HepG2 (cell line): ENCODE measurements around the gene KRT71. TPM values are rescaled to one million over a fixed set of nuclear protein-coding genes. Genes with fewer than 3 reads are reported as not detected.

Experiments
- ATAC-seq: fragments of 200-7000 bp; cut with Tn5 transposase; 3 replicates; pipeline ENCODE4 v1.9.1; 2020; ENCODE audit warnings: mild to moderate bottlenecking, moderate library complexity
- BruUV-seq: library from RNA; stranded (reverse); fragments of 400-500 nt; replicated peaks from 2 replicates; lab custom pipeline; 2021; lab: Mats Ljungman, UMichigan
- CTCF ChIA-PET: fragments of 300-600 bp; formaldehyde crosslinking; extraction: SDS; loops from one replicate; lab custom pipeline; 2021; ENCODE audit warnings: low total read pairs, inconsistent platforms, low intra/inter-chr PET ratio; lab: Yijun Ruan, JAX
- POLR2A ChIA-PET: fragments of 350-600 bp; sonication (Branson Sonifier 250); formaldehyde crosslinking; loops from one replicate; lab custom pipeline; 2020; ENCODE audit warnings: antibody characterized with exemption, inconsistent platforms; lab: Yijun Ruan, JAX
- DNase-seq: peaks from one replicate; pipeline ENCODE4 v3.0.0-alpha.2; 2015; ENCODE audit warnings: low spot score
- FAIRE-seq: peaks from 3 replicates; lab custom pipeline; 2011; peaks lifted over from hg19 to GRCh38; lab: Jason Lieb, UNC
- H2AFZ ChIP-seq: one replicate; pipeline ENCODE4 v1.6.1; 2011; ENCODE audit warnings: low read length, inconsistent platforms
- H3K27ac ChIP-seq: fragments of 300-600 bp; 3 replicates; pipeline ENCODE4 v1.8.0; 2011; ENCODE audit warnings: mixed run types, mild to moderate bottlenecking, mixed read lengths, low read length, inconsistent platforms; ENCODE audit not compliant: insufficient read depth; ENCODE audit errors: extremely low read length
- H3K27me3 ChIP-seq, 2 experiments: fragments of 200-600 bp in 1 of 2; 2 replicates in 1 of 2; 3 replicates in 1 of 2; pipeline versions ENCODE4 v1.6.0 to v1.8.0; 2011; ENCODE audit warnings: low read length in 2 of 2, mild to moderate bottlenecking in 2 of 2, moderate library complexity in 2 of 2, inconsistent platforms in 1 of 2; ENCODE audit not compliant: insufficient read depth in 2 of 2, control insufficient read depth in 1 of 2
- H3K36me3 ChIP-seq, 2 experiments: fragments of 200-600 bp in 1 of 2; replicated peaks in 1 of 2; 2 replicates in 1 of 2; 3 replicates in 1 of 2; pipeline versions ENCODE4 v1.5.1 to v1.8.0; 2011; ENCODE audit warnings: low read length in 2 of 2, inconsistent platforms in 1 of 2; ENCODE audit not compliant: insufficient read depth in 2 of 2, control insufficient read depth in 1 of 2
- H3K4me1 ChIP-seq: 2 replicates; pipeline ENCODE4 v1.5.1; 2012; ENCODE audit warnings: low read length, inconsistent platforms; ENCODE audit not compliant: insufficient read depth
- H3K4me2 ChIP-seq: 2 replicates; pipeline ENCODE4 v1.6.0; 2011; ENCODE audit warnings: low read depth, low read length, inconsistent platforms
- H3K4me3 ChIP-seq, 3 experiments: fragments of 200-600 bp in 1 of 3; sonication (generic), shearing (Covaris generic) in 1 of 3; replicated peaks in 1 of 3; 2 replicates each; pipeline ENCODE4 v1.5.1; 2011 to 2016; ENCODE audit warnings: low read length in 3 of 3, inconsistent platforms in 2 of 3, low read depth in 2 of 3, mild to moderate bottlenecking in 2 of 3, control low read depth in 1 of 3, mixed read lengths in 1 of 3; ENCODE audit not compliant: insufficient read depth in 1 of 3
- H3K79me2 ChIP-seq: one replicate; pipeline ENCODE4 v1.6.1; 2011; ENCODE audit warnings: low read length, inconsistent platforms; ENCODE audit not compliant: insufficient read depth
- H3K9ac ChIP-seq: 2 replicates; pipeline ENCODE4 v1.6.0; 2011; ENCODE audit warnings: mild to moderate bottlenecking, low read depth, low read length, inconsistent platforms; ENCODE audit not compliant: insufficient read depth
- H3K9me3 ChIP-seq: 2 replicates; pipeline ENCODE4 v1.5.1; 2012; ENCODE audit warnings: mild to moderate bottlenecking, low read length
- H4K20me1 ChIP-seq: 2 replicates; pipeline ENCODE4 v1.6.0; 2011; ENCODE audit warnings: inconsistent platforms, mild to moderate bottlenecking, low read length, moderate library complexity; ENCODE audit not compliant: insufficient read depth
- ASH2L ChIP-seq: fragments of 300-600, 200-600 bp; sonication (generic); IDR thresholded peaks from 2 replicates; pipeline ENCODE4 v1.7.0; 2017; ENCODE audit warnings: low read depth, mild to moderate bottlenecking, moderate library complexity, mixed read lengths, low read length; ENCODE audit not compliant: insufficient read length
- CC2D1A ChIP-seq: sonication (generic); formaldehyde crosslinking; IDR thresholded peaks from 2 replicates; pipeline ENCODE4 v1.8.1; 2023; ENCODE audit warnings: mild to moderate bottlenecking, missing genetic modification reagents
- HNRNPLL ChIP-seq: fragments of 200-400 bp; formaldehyde crosslinking; IDR thresholded peaks from 2 replicates; pipeline ENCODE4 v1.6.1; 2017; ENCODE audit warnings: mild to moderate bottlenecking, low read depth, low read length; ENCODE audit not compliant: poor library complexity, severe bottlenecking
- MAFG ChIP-seq: sonication (generic); formaldehyde crosslinking; IDR thresholded peaks from 2 replicates; pipeline ENCODE4 v1.5.1; 2020; ENCODE audit warnings: mild to moderate bottlenecking, missing genetic modification reagents
- SNAPC2 ChIP-seq: sonication (generic); formaldehyde crosslinking; IDR thresholded peaks from 2 replicates; pipeline ENCODE4 v1.8.1; 2022; ENCODE audit warnings: mild to moderate bottlenecking, missing genetic modification reagents
- SP5 ChIP-seq: IDR thresholded peaks from 2 replicates; pipeline ENCODE4 v1.6.1; 2016; ENCODE audit warnings: low read depth, borderline replicate concordance
- SUZ12 ChIP-seq: fragments of 150-350 bp; IDR thresholded peaks from 2 replicates; pipeline ENCODE4 v1.6.1; 2014; ENCODE audit warnings: low read depth, low read length
- ZNF121 ChIP-seq: sonication (generic); formaldehyde crosslinking; IDR thresholded peaks from 2 replicates; pipeline ENCODE4 v1.5.0; 2020; ENCODE audit warnings: mild to moderate bottlenecking, missing genetic modification reagents
- ZNF207 ChIP-seq: fragments of 450-650 bp; IDR thresholded peaks from 2 replicates; pipeline ENCODE4 v1.6.1; 2016; ENCODE audit warnings: antibody characterized with exemption, borderline replicate concordance
- ZNF251 ChIP-seq: sonication (generic); formaldehyde crosslinking; IDR thresholded peaks from 2 replicates; pipeline ENCODE4 v1.9.0; 2021; ENCODE audit warnings: mild to moderate bottlenecking, missing genetic modification reagents
- ZNF382 ChIP-seq: sonication (generic); formaldehyde crosslinking; IDR thresholded peaks from 2 replicates; pipeline ENCODE4 v1.5.0; 2020; ENCODE audit warnings: missing genetic modification reagents, mild to moderate bottlenecking, borderline replicate concordance
- ZSCAN30 ChIP-seq: sonication (generic); formaldehyde crosslinking; IDR thresholded peaks from 2 replicates; pipeline ENCODE4 v1.5.0; 2020; ENCODE audit warnings: mild to moderate bottlenecking, missing genetic modification reagents
- ZSCAN9 ChIP-seq: IDR thresholded peaks from 2 replicates; pipeline ENCODE4 v1.6.1; 2016; ENCODE audit warnings: borderline replicate concordance
- WGBS: methylation state at CpG from one replicate; pipeline ENCODE4 v1.1.6; 2017; ENCODE audit warnings: low lambda C conversion rate; 5-methylcytosine and 5-hydroxymethylcytosine counted together
- in situ Hi-C: cut with HindIII; loops from 2 replicates; pipeline ENCODE4 v1.10.0; 2017; ENCODE audit warnings: low pct_unique_long_range_greater_than_20kb; ENCODE audit not compliant: extremely low pct_ligation_motif_present
- intact Hi-C: fragments of 100-400 bp; cut with micrococcal nuclease; formaldehyde crosslinking; loops from one replicate; pipeline ENCODE4 v1.10.0; 2022; ENCODE audit not compliant: unreplicated experiment
- polyA plus RNA-seq, 8 experiments: library from polyadenylated mRNA; depleted of rRNA in 3 of 8; stranded (reverse) in 7 of 8; unstranded in 1 of 8; fragments of >200 nt; fragmentation: Illumina TruSeq in 4 of 8; extraction: Trizol in 4 of 8; gene quantifications; 2 replicates each; pipeline versions ENCODE4 v1.2.1 to v1.2.3, GENCODE V29; 2011 to 2016; ENCODE audit warnings: low read depth in 4 of 8, missing spikeins in 1 of 8, mixed read lengths in 1 of 8; ENCODE audit not compliant: insufficient read depth in 1 of 8
- total RNA-seq, 5 experiments: library from RNA; depleted of rRNA; stranded (reverse); fragments of >200 nt; fragmentation: Illumina TruSeq; extraction: Trizol; gene quantifications; 2 replicates each; pipeline ENCODE4 v1.2.3, GENCODE V29; 2016; ENCODE audit warnings: low read depth in 1 of 5
- TF ChIP-seq, protein P1 (sequence below): sonication (generic); formaldehyde crosslinking; IDR thresholded peaks from 2 replicates; pipeline ENCODE4 v1.4.0; 2020; ENCODE audit warnings: mild to moderate bottlenecking, missing genetic modification reagents
- TF ChIP-seq, protein P2 (sequence below): sonication (generic); formaldehyde crosslinking; conservative IDR thresholded peaks from 2 replicates; pipeline ENCODE4 v1.8.0; 2022; ENCODE audit warnings: missing genetic modification reagents
- TF ChIP-seq, protein P3 (sequence below): sonication (generic); formaldehyde crosslinking; IDR thresholded peaks from 2 replicates; pipeline ENCODE4 v1.4.0; 2020; ENCODE audit warnings: mild to moderate bottlenecking, missing genetic modification reagents
- TF ChIP-seq, protein P4 (sequence below): sonication (generic); formaldehyde crosslinking; IDR thresholded peaks from 2 replicates; pipeline ENCODE4 v1.4.0; 2020; ENCODE audit warnings: mild to moderate bottlenecking, low read depth, missing genetic modification reagents
- TF ChIP-seq, protein P5 (sequence below): sonication (generic); formaldehyde crosslinking; IDR thresholded peaks from 2 replicates; pipeline ENCODE4 v1.4.0; 2020; ENCODE audit warnings: mild to moderate bottlenecking, missing genetic modification reagents

Gene KRT71
- total and polyA plus RNA-seq, 2 of the 13 experiments (the other 11 are each of a cell fraction or from before 2014, with no cell fraction given): not detected

DNA sequence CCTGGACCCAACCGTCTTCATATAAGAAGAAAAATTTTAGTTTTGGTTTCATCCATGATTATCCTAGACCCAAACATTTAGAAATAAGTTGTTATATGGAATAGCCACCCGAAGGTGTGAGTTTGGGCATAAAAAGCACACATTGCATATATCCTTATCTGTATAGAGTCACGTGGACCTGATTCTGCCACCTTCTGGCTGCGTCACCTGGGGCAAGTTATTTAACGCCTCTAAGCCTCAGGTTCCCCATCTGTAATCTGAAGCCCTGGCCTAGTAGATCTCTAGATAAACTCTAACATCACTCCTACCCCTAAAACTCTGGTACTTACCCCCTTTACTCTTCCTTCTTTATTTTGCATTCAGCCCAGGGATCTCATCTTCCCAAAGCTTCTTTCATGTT lies 18.5 kb downstream of the KRT71 start (continued):
- TF ChIP-seq, protein P1, sequence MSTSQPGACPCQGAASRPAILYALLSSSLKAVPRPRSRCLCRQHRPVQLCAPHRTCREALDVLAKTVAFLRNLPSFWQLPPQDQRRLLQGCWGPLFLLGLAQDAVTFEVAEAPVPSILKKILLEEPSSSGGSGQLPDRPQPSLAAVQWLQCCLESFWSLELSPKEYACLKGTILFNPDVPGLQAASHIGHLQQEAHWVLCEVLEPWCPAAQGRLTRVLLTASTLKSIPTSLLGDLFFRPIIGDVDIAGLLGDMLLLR (CRISPR knock-in tag): no peak
- no peak for TF ChIP-seq ZNF207
- TF ChIP-seq HNRNPLL: no peak
- no peak for TF ChIP-seq SUZ12
- TF ChIP-seq, protein P2, sequence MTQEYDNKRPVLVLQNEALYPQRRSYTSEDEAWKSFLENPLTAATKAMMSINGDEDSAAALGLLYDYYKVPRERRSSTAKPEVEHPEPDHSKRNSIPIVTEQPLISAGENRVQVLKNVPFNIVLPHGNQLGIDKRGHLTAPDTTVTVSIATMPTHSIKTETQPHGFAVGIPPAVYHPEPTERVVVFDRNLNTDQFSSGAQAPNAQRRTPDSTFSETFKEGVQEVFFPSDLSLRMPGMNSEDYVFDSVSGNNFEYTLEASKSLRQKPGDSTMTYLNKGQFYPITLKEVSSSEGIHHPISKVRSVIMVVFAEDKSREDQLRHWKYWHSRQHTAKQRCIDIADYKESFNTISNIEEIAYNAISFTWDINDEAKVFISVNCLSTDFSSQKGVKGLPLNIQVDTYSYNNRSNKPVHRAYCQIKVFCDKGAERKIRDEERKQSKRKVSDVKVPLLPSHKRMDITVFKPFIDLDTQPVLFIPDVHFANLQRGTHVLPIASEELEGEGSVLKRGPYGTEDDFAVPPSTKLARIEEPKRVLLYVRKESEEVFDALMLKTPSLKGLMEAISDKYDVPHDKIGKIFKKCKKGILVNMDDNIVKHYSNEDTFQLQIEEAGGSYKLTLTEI (CRISPR knock-in tag): no peak
- TF ChIP-seq ASH2L: no peak

DNA sequence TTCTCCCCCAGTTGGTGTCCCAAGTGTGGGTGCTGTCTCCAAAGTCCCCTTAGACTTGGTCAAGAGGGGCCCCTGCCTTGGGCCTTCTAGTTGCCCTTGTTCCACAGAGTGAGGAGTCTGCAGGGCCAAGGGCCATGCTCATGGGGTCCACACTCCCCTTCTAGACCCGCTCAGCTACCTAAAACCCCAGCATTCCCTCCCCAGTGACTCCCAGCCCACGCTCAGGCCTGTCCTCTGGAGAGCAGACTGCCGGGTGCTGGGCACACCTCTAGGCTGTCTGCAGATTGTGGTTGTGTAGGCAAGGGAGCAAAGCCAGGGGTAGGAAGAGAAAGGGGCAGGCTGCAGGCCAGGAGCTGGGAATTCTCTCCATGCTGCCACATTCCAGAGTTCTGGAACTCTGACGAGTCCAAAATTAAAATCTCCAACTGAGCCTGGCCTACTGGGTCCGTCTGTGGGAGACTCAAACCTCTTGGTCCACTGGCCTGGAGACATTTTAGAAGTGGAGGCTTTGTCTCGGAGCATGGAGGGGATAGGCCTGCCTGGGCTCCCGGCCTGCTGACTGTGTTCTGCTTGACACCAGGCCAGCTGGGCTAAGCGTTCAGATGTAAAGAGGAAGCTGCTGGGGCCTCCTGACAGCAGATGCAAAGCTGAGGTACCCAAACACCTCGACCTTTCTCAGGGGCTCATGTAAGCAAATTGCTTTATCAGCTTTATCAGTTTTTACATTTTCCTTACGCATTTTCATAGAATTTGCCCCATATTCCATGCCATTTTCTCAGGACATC lies 19.1 kb downstream of the KRT71 start:
- ChIA-PET CTCF (no interaction called here), POLR2A (no interaction called here)
- Histone ChIP-seq H4K20me1 (no peaks in the 10 kb centered on the region), H3K9me3 (no peaks in the 10 kb centered on the region), H3K4me2 (no peak overlapping the region), H3K9ac (no peak overlapping the region), H3K36me3 (no peaks in the 10 kb centered on the region), H3K27ac (no peak overlapping the region), H3K4me1 (no peaks in the 10 kb centered on the region), H2AFZ (no peak overlapping the region), H3K79me2 (no peaks in the 10 kb centered on the region), H3K27me3 (peaks cover 2 to 20% of the 10 kb centered on the region in 2 experiments; a peak in 3 of 5 replicates), H3K4me3 (no peak overlapping the region)
- ATAC-seq (no peak), DNase-seq (no peak), FAIRE-seq (no peak)
- intact Hi-C loops: no loop called here
- BruUV-seq: no TSS peak
- 12% methylated on average over 6 of the region's 10 CpGs for WGBS
- in situ Hi-C loops: loop anchor here (25.0 kb wide), 1 partner anchor 397 kb away; no protein-coding TSS in a partner anchor
- TF ChIP-seq MAFG (CRISPR knock-in tag): no peak
- no peak for TF ChIP-seq SNAPC2 (CRISPR knock-in tag)
- no peak for TF ChIP-seq ZSCAN9
- TF ChIP-seq, protein P3, sequence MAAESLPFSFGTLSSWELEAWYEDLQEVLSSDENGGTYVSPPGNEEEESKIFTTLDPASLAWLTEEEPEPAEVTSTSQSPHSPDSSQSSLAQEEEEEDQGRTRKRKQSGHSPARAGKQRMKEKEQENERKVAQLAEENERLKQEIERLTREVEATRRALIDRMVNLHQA (CRISPR knock-in tag): no peak
- TF ChIP-seq SP5 (CRISPR knock-in tag): no peak
- TF ChIP-seq, protein P4, sequence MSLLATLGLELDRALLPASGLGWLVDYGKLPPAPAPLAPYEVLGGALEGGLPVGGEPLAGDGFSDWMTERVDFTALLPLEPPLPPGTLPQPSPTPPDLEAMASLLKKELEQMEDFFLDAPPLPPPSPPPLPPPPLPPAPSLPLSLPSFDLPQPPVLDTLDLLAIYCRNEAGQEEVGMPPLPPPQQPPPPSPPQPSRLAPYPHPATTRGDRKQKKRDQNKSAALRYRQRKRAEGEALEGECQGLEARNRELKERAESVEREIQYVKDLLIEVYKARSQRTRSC: no peak
- TF ChIP-seq ZNF382: no peak
- TF ChIP-seq CC2D1A (CRISPR knock-in tag): no peak
- no peak for TF ChIP-seq ZNF121 (CRISPR knock-in tag)
- TF ChIP-seq, protein P5, sequence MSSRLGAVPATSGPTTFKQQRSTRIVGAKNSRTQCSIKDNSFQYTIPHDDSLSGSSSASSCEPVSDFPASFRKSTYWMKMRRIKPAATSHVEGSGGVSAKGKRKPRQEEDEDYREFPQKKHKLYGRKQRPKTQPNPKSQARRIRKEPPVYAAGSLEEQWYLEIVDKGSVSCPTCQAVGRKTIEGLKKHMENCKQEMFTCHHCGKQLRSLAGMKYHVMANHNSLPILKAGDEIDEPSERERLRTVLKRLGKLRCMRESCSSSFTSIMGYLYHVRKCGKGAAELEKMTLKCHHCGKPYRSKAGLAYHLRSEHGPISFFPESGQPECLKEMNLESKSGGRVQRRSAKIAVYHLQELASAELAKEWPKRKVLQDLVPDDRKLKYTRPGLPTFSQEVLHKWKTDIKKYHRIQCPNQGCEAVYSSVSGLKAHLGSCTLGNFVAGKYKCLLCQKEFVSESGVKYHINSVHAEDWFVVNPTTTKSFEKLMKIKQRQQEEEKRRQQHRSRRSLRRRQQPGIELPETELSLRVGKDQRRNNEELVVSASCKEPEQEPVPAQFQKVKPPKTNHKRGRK (CRISPR knock-in tag): no peak
- TF ChIP-seq ZSCAN30 (CRISPR knock-in tag): no peak
- TF ChIP-seq ZNF251 (CRISPR knock-in tag): no peak
- no peak for TF ChIP-seq HNRNPLL
